NB4 (cell line): ENCODE results near the gene AKT1S1.

Experiments
- CTCF ChIP-seq: IDR thresholded peaks from one replicate; pipeline ENCODE4 v1.5.1; 2012; ENCODE audit warnings: low read depth, low read length
- MAX ChIP-seq: IDR thresholded peaks from 2 replicates; pipeline ENCODE4 v1.6.1; 2011; ENCODE audit warnings: low read depth, low read length
- MYC ChIP-seq: IDR thresholded peaks from 2 replicates; pipeline ENCODE4 v1.6.1; 2011; ENCODE audit warnings: low read depth, low read length
- POLR2A ChIP-seq: IDR thresholded peaks from 2 replicates; pipeline ENCODE4 v1.6.1; 2011; ENCODE audit warnings: mild to moderate bottlenecking; ENCODE audit not compliant: insufficient read length; ENCODE audit errors: extremely low read depth

GRCh38 chr19:49855676-49856573 lies 21.2 kb downstream of the AKT1S1 start:
- TF ChIP-seq POLR2A, result no peak
- TF ChIP-seq CTCF, result no peak
- no peak for TF ChIP-seq MAX
- TF ChIP-seq MYC, result no peak
